OCI-LY3 (cell line): Measurements from ENCODE around the gene STX1A.

Experiments used
- CTCF ChIP-seq: fragments of 200-600, 300-600 bp; sonication (generic); IDR thresholded peaks from 2 replicates; pipeline ENCODE4 v1.5.1; 2014; ENCODE audit warnings: antibody characterized with exemption, low read length, low read depth
- EZH2phosphoT487 ChIP-seq: fragments of 200-600 bp; shearing (Covaris generic); IDR thresholded peaks from 2 replicates; pipeline ENCODE4 v1.6.1; 2018; ENCODE audit warnings: antibody characterized with exemption, mixed run types, low read depth

DNA sequence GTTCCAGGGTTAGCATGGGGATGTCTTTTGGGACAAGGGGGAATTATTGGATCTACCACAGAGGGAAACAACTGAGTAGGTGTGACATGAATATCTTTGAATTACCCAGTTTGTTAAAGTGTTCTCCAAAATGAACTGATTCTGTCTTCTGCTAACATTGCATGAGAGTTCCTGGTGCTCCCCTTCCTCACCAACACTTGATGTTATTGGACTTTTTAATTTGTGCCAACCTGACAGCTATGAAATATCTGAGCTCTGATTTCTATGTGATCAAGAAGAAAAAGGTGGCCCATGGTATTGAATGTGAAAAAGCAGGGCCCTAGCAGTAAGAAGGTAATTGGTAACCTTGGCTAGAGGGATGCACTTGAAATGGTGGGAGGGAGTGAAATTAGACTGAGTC, 56.4 kb downstream of the STX1A start:
- TF ChIP-seq CTCF, result no peak
- TF ChIP-seq EZH2phosphoT487, result no peak
